ENCODE data around the gene ZNHIT3. TPM values are rescaled to one million over a fixed set of nuclear protein-coding genes. Genes with fewer than 3 reads are reported as not detected.

The ZNHIT3 gene
- 12.9 and 25.2 TPM in 2 replicates for total RNA-seq

DNA sequence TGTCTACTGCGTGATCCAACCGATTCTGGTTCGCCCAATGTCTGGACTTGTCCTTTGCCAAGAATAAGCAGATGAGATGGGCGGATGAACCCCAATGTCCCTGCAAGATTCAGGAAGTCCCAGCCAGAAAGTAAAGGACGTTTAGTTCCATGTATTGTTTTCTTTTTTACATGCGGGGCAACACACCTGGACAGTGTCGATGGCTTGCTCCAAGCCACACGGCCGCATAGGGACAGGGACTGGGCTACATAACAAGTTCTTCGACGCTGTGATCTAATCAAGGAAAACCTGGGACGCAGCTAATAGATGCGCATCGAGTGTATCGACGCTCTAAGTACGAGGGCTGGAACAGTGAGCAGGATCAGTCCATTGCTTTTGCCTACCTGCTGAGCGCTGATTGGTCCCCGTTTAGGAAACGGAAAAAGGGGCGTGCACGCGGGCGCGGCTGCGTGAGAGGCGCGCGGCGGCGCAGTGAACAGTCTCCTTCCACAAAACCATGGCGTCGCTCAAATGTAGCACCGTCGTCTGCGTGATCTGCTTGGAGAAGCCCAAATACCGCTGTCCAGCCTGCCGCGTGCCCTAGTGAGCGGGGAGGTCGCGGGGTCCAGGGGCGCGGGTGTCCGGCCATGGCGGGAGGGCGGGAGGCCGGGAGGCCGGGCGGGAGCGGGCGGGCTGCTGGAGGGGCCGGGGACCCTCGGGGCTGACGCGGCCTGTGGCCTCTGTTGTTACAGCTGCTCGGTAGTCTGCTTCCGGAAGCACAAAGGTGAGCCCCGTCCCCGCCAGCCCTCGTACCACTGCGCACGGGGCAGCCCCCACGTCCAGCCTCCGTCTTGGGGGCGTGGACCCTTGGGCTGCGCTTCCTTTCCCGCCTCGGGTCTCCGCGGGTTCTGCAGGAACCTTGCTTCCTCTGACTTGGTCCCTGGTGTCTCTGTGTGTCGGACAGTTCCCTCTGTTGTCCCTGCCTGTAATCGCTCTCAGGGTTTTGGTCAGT is at the start of gene ZNHIT3:
TSS of gene ZNHIT3 (plus strand) at position 478 of the 991 bp plus-strand sequence. CDS start at position 497, 19 bp downstream.

DNA sequence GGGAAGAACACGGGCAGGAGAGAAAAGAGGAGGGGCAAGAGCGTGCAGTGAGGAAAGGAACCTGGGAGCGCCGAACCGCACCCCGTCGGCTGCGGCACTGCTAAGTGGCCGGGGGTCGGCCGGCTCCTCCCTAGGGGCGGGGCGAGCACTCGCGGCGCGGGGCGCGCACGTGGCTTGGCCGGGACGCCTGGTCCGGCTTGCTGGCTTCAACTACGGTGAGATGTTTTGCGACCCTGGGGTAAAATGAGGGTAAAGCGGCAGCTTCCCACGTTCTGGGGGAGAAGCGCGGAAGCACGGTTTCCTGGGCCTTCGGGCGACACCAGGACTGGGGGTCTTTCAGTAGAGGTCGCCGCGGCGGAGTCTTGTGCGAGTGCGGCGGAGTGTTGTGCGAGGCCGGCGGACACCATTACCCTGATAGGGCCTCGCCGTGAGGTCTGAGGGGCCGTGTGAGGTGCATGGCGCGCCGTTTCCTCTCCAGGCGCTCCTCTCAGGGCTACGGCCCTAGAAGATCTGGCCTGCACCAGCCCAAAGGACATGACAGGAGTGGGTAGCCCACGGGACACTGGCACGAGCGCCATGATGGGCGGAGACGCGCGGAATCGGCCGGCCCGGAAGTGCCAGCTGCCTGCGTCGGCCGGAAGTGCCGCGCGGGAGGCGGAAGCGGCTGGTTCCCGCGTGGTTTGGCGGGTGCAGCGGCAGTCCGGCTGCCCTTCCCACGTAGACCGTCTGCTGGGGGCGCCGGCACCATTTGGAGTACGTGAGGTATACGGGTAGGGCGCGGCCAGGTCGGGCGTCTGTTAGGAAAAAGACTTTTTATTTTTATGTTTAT is 48.6 kb downstream of the ZNHIT3 start, which contains the start of the genes MYO19 and PIGW:
TSS of gene MYO19 (minus strand) at position 29 of the 829 bp plus-strand sequence. CDS start 2,330 bp downstream, outside the sequence.
TSS of gene PIGW (plus strand) at position 148 of the 829 bp plus-strand sequence. CDS start 2,115 bp downstream, outside the sequence.

DNA sequence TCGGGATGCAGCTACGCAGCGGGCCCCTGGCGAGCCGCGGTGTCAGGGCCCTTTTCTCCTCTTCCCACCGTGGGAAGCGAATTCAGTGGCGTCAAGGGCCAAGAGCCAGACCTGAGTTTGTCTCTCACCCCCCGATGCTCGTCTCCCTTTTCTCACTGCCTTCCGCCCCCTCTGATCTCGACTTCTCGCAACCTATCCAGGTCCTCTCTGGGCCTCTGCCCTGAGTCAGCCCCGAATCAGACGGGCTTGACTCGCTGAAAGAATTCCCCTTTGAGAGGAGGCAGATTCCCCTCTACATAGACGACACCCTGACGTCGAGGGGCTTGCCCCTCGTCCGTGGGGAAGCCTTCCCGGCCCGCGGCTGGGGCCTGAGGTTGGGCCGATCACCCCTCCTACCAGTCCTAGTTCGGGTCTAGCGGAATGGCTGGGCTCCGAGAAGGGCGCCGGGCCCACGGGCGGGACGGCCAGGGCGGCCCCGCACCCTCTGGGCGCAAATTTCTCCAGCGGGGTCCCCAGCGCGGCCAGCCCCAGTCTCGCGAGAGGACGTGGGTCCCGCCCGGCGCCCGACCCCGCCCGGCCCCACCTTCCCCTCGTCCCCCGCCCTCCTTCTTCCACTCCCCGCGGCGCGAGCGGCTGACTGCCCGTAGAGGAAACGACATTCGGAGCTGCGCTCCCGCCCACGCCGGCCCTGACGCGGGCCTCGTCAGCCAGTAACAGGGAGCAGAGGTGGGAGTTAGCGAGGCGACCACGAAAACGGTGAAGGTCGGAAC is 58.0 kb downstream of the ZNHIT3 start, which contains the start of gene GGNBP2:
TSS of gene GGNBP2 (plus strand) at position 613 of the 770 bp plus-strand sequence. CDS start 806 bp downstream, outside the sequence.

Other genes starting within 250 kb of the ZNHIT3 start
- gene TBC1D3I, start 222.1 kb upstream of the ZNHIT3 start, total RNA-seq = 0.18 TPM in 1 of 2 replicates, not detected in the other
- not detected in 2 replicates for gene TBC1D3G, start 162.8 kb upstream of the ZNHIT3 start, total RNA-seq
- not detected in 2 replicates for gene TBC1D3H, start 98.2 kb upstream of the ZNHIT3 start, total RNA-seq
- gene MYO19, start 48.2 kb downstream of the ZNHIT3 start, total RNA-seq = 35.0 and 51.9 TPM in 2 replicates
- gene PIGW, start 48.3 kb downstream of the ZNHIT3 start, total RNA-seq = 3.6 and 8.2 TPM in 2 replicates
- gene GGNBP2, start 58.2 kb downstream of the ZNHIT3 start, total RNA-seq = 69.7 and 79.3 TPM in 2 replicates
- 3.9 and 6.7 TPM in 2 replicates for gene DHRS11, start 105.2 kb downstream of the ZNHIT3 start, total RNA-seq
- 7.2 and 7.4 TPM in 2 replicates for gene MRM1, start 114.9 kb downstream of the ZNHIT3 start, total RNA-seq

Data from smooth muscle cell of the umbilical artery (primary cell).